ENCODE data around the gene DNAI7.

Gene DNAI7

DNA sequence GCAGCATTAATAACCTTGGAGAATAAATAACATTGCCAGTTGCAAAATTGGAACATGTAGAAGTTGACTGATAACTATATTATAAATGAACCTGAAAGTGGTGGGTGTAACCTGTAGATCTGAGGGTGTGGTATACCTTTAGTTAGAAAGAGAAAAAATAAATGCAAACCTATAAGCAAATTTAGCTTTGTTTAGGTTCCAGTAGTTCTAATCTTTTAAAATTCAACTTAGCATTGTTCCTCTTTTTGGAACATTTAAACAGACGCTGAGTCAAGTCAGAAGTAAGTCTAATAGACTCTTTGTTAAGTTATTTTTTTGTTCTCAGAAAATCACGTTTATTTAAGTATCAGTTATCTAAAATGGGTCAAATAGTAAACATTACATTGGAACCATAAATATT is 120.0 kb downstream of the DNAI7 start:
- DNase-seq: no peak
- H3K9ac ChIP-seq (ENCODE audit: low read length): no peak overlapping the region
- H3K4me2 ChIP-seq (ENCODE audit: low read depth, low read length): no peak overlapping the region

DNA sequence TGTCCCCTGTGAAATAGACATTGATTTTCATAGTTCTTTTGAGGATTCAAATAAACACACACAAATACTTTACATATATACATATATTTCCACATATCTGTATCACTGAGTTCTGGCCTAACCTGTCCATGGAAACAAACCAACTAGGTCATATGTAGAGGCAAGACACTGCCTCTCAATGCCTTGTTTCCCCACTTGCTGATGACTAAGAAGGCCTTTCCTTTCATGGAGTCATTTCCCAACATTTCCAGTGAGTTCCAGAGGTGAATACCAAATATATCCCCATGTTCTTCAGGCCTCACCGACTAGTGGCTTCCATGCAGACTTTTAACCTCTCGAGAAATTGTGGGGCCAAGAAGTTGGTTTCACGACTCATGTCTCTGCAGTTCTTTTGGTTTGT is 120.8 kb downstream of the DNAI7 start:
- Histone ChIP-seq H3K9me2 (replicated peaks; ENCODE audit: insufficient read depth, low read length) (no peaks in the 10 kb centered on the region), H3K4me1 (ENCODE audit: low read length) (no peaks in the 10 kb centered on the region), H3K4me2 (ENCODE audit: low read depth, low read length) (no peak overlapping the region), H3K27ac (ENCODE audit: low read length) (no peak overlapping the region), H3K27me3 (replicated peaks; ENCODE audit: insufficient read depth, low read length) (no peaks in the 10 kb centered on the region), H3K9me3 (replicated peaks; ENCODE audit: insufficient read depth, low read length) (no peaks in the 10 kb centered on the region), H3K4me3 (ENCODE audit: low read length) (no peak overlapping the region), H3K9ac (ENCODE audit: low read length) (no peak overlapping the region), H2AFZ (ENCODE audit: low read length) (no peak overlapping the region), H3F3A (ENCODE audit: insufficient read depth, low read length) (no peaks in the 10 kb centered on the region), H3K79me2 (ENCODE audit: low read length) (no peaks in the 10 kb centered on the region), H4K20me1 (ENCODE audit: insufficient read depth, low read length) (no peaks in the 10 kb centered on the region), H3K36me3 (replicated peaks; ENCODE audit: insufficient read depth, low read length) (no peaks in the 10 kb centered on the region)
- DNase-seq: no peak
- TF ChIP-seq, protein P1, sequence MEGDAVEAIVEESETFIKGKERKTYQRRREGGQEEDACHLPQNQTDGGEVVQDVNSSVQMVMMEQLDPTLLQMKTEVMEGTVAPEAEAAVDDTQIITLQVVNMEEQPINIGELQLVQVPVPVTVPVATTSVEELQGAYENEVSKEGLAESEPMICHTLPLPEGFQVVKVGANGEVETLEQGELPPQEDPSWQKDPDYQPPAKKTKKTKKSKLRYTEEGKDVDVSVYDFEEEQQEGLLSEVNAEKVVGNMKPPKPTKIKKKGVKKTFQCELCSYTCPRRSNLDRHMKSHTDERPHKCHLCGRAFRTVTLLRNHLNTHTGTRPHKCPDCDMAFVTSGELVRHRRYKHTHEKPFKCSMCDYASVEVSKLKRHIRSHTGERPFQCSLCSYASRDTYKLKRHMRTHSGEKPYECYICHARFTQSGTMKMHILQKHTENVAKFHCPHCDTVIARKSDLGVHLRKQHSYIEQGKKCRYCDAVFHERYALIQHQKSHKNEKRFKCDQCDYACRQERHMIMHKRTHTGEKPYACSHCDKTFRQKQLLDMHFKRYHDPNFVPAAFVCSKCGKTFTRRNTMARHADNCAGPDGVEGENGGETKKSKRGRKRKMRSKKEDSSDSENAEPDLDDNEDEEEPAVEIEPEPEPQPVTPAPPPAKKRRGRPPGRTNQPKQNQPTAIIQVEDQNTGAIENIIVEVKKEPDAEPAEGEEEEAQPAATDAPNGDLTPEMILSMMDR (IDR thresholded peaks at IDR 0.05; ENCODE audit: low read length): no peak
- TF ChIP-seq EZH2 (optimal IDR thresholded peaks at IDR 0.05; ENCODE audit: low read depth, low read length) (no peak), EZH2phosphoT487 (IDR thresholded peaks at IDR 0.05; ENCODE audit: low read length) (no peak)

More for the DNA sequence above, 120.0 kb downstream of the DNAI7 start:
- Histone ChIP-seq H3K4me1 (ENCODE audit: low read length) (no peaks in the 10 kb centered on the region), H4K20me1 (ENCODE audit: insufficient read depth, low read length) (no peaks in the 10 kb centered on the region), H3K4me3 (ENCODE audit: low read length) (no peak overlapping the region), H3K79me2 (ENCODE audit: low read length) (no peaks in the 10 kb centered on the region), H3K9me3 (replicated peaks; ENCODE audit: insufficient read depth, low read length) (no peaks in the 10 kb centered on the region), H3K36me3 (replicated peaks; ENCODE audit: insufficient read depth, low read length) (no peaks in the 10 kb centered on the region), H3F3A (ENCODE audit: insufficient read depth, low read length) (no peaks in the 10 kb centered on the region), H3K27ac (ENCODE audit: low read length) (no peak overlapping the region), H2AFZ (ENCODE audit: low read length) (no peak overlapping the region), H3K9me2 (replicated peaks; ENCODE audit: insufficient read depth, low read length) (no peaks in the 10 kb centered on the region), H3K27me3 (replicated peaks; ENCODE audit: insufficient read depth, low read length) (no peaks in the 10 kb centered on the region)
- TF ChIP-seq, protein P1 (IDR thresholded peaks at IDR 0.05; ENCODE audit: low read length): no peak
- TF ChIP-seq EZH2 (optimal IDR thresholded peaks at IDR 0.05; ENCODE audit: low read depth, low read length): no peak
- TF ChIP-seq EZH2phosphoT487 (IDR thresholded peaks at IDR 0.05; ENCODE audit: low read length): no peak

DNA sequence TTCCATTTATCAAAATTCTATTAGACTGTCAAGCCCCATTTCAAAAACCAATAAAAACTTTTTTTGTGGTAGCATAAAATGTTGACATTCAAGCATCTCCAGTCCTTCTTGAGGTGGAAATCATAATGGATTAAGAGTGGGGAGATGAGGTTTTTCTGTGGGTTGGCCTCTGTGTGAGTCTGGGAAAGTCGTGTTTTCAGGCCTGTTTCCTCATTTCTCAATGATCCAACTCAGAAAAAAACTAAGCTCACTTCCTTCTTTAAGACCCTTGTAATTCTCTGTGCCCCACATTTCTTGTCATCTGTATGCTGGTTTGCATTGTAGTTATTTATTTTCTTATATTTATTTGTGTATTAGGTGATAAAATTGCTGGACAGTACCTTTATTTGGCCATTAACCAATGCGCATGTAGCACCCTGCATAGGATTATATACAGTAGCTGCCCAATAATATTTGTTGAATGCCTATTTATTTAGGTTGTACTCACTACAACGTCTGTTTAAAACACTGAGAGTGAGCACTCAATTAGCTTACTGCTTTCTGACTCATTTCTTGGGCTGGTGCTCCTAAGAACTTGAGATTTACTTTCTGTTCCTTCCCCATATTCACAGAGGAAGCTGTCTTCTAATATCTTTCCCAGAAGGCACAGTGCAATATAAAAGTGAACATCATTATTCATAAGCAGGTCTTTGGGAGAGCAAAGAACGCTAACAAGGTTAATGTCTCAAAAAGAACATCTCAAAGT is 121.9 kb downstream of the DNAI7 start:
- Histone ChIP-seq H3K4me1 (ENCODE audit: low read length) (no peaks in the 10 kb centered on the region), H3F3A (ENCODE audit: insufficient read depth, low read length) (no peaks in the 10 kb centered on the region), H3K79me2 (ENCODE audit: low read length) (no peaks in the 10 kb centered on the region), H3K9me3 (replicated peaks; ENCODE audit: insufficient read depth, low read length) (no peaks in the 10 kb centered on the region), H3K36me3 (replicated peaks; ENCODE audit: insufficient read depth, low read length) (no peaks in the 10 kb centered on the region), H3K27ac (ENCODE audit: low read length) (no peak overlapping the region), H3K4me3 (ENCODE audit: low read length) (no peak overlapping the region), H3K4me2 (ENCODE audit: low read depth, low read length) (no peak overlapping the region), H3K9me2 (replicated peaks; ENCODE audit: insufficient read depth, low read length) (no peaks in the 10 kb centered on the region), H4K20me1 (ENCODE audit: insufficient read depth, low read length) (no peaks in the 10 kb centered on the region), H3K27me3 (replicated peaks; ENCODE audit: insufficient read depth, low read length) (no peaks in the 10 kb centered on the region), H2AFZ (ENCODE audit: low read length) (no peak overlapping the region), H3K9ac (ENCODE audit: low read length) (no peak overlapping the region)
- TF ChIP-seq, protein P1 (IDR thresholded peaks at IDR 0.05; ENCODE audit: low read length): no peak
- TF ChIP-seq EZH2 (optimal IDR thresholded peaks at IDR 0.05; ENCODE audit: low read depth, low read length): no peak
- no peak for TF ChIP-seq EZH2phosphoT487 (IDR thresholded peaks at IDR 0.05; ENCODE audit: low read length)
- no peak for DNase-seq

Measured in MM.1S (cell line).